Uterus (tissue), 2 donors: Measurements from ENCODE around the gene C16orf95.

Source experiments
- CTCF ChIP-seq, 4 experiments: fragments of 200-600 bp in 2 of 4; fragments of 450-650 bp in 2 of 4; sonication (generic) in 2 of 4; IDR thresholded peaks; one replicate each; pipeline ENCODE4 v1.5.1; 2016 to 2019; ENCODE audit warnings: antibody characterized with exemption in 4 of 4, mild to moderate bottlenecking in 2 of 4, moderate library complexity in 1 of 4
- POLR2A ChIP-seq, 2 donors: fragments of 450-650 bp; IDR thresholded peaks; one replicate each; pipeline ENCODE4 v1.6.1; 2016; ENCODE audit warnings: antibody characterized with exemption in 2 of 2, mild to moderate bottlenecking in 1 of 2, moderate library complexity in 1 of 2

- TF ChIP-seq CTCF (IDR thresholded peaks at IDR 0.05) (no peak), POLR2A (IDR thresholded peaks at IDR 0.05) (no peak)
Observed at GRCh38 chr16:87346517-87347060, 29.4 kb upstream of the C16orf95 start.
